Measurements from ENCODE around the gene ZBTB26.

ZBTB26 gene

GRCh38 chr9:122931226-122932121 lies at the start of gene ZBTB26:
ZBTB26 (minus strand) TSS chr9:122931512; CDS start chr9:122919934, 11,578 bp downstream.
- peak; percentile 25 to 81 for DNase-seq

- DNase-seq = no peak
Observed at GRCh38 chr9:122978601-122979000, 47.3 kb upstream of the ZBTB26 start.

GRCh38 chr9:122975196-122975595 lies 43.9 kb upstream of the ZBTB26 start:
- no peak for DNase-seq

- no peak for DNase-seq
Observed at GRCh38 chr9:122961139-122961538, 29.8 kb upstream of the ZBTB26 start.

- no peak for DNase-seq
Observed at GRCh38 chr9:122955961-122956360, 24.6 kb upstream of the ZBTB26 start.

GRCh38 chr9:122954253-122954691 lies 23.0 kb upstream of the ZBTB26 start:
- DNase-seq = no peak

- no peak for DNase-seq
Observed at GRCh38 chr9:122951056-122951455, 19.7 kb upstream of the ZBTB26 start.

GRCh38 chr9:122950263-122950662 lies 19.0 kb upstream of the ZBTB26 start:
- DNase-seq = no peak

GRCh38 chr9:122949696-122950095 lies 18.4 kb upstream of the ZBTB26 start:
- DNase-seq = no peak

GRCh38 chr9:122948313-122948712 lies 17.0 kb upstream of the ZBTB26 start:
- DNase-seq = no peak

GRCh38 chr9:122946461-122947005 lies 15.2 kb upstream of the ZBTB26 start:
- DNase-seq = no peak

- DNase-seq = no peak
Observed at GRCh38 chr9:122944960-122945888, 13.9 kb upstream of the ZBTB26 start.

GRCh38 chr9:122941582-122942234 lies 10.4 kb upstream of the ZBTB26 start:
- no peak for DNase-seq

GRCh38 chr9:122940749-122941581 lies 9.7 kb upstream of the ZBTB26 start, which contains the start of gene RABGAP1:
RABGAP1 (plus strand) TSS chr9:122941020; CDS start chr9:122957060, 16,040 bp downstream.
- DNase-seq = peak; percentile 79 to 93

- no peak for DNase-seq
Observed at GRCh38 chr9:122940454-122940748, 9.1 kb upstream of the ZBTB26 start.

GRCh38 chr9:122939601-122940000 lies 8.3 kb upstream of the ZBTB26 start:
- DNase-seq = no peak

GRCh38 chr9:122936883-122937282 lies 5.6 kb upstream of the ZBTB26 start:
- DNase-seq = no peak

GRCh38 chr9:122936464-122936863 lies 5.2 kb upstream of the ZBTB26 start:
- no peak for DNase-seq

- DNase-seq = no peak
Observed at GRCh38 chr9:122930541-122931225, 629 bp downstream of the ZBTB26 start.

GRCh38 chr9:122929796-122930354 lies 1.4 kb downstream of the ZBTB26 start:
- no peak for DNase-seq

- DNase-seq = no peak
Observed at GRCh38 chr9:122923947-122924346, 7.4 kb downstream of the ZBTB26 start.

Data from NCI-H187 (cell line).